Activated B cell treated with CpG ODN at 0.5 μM for 24 hours (primary cell): Measurements from ENCODE around the gene ADAT1. TPM values are rescaled to one million over a fixed set of nuclear protein-coding genes. Genes with fewer than 3 reads are reported as not detected.

ENCODE experiments used
- ATAC-seq: fragments of 200-7000 bp; cut with Tn5 transposase; one replicate; pipeline ENCODE4 v1.10.0; 2021; ENCODE audit warnings: low read depth, mild to moderate bottlenecking, moderate library complexity
- CTCF ChIA-PET: fragments of 350-600 bp; sonication (Branson Sonifier 250); formaldehyde crosslinking; loops from one replicate; lab custom pipeline; 2021; ENCODE audit warnings: antibody characterized with exemption; lab: Charles Lee
- POLR2A ChIA-PET: fragments of 350-600 bp; sonication (Branson Sonifier 250); formaldehyde crosslinking; loops from one replicate; lab custom pipeline; 2021; ENCODE audit warnings: antibody characterized with exemption; lab: Charles Lee
- DNase-seq: peaks from one replicate; pipeline ENCODE4 v3.0.0; 2022
- H3K27ac Mint-ChIP-seq: one replicate; pipeline ENCODE4 v1.8.0; 2020; ENCODE audit warnings: mixed read lengths
- H3K27me3 Mint-ChIP-seq: one replicate; pipeline ENCODE4 v1.8.0; 2021; ENCODE audit warnings: mixed read lengths
- H3K36me3 Mint-ChIP-seq: one replicate; pipeline ENCODE4 v1.8.0; 2021; ENCODE audit warnings: low read depth, mixed read lengths
- H3K4me1 Mint-ChIP-seq: one replicate; pipeline ENCODE4 v1.8.0; 2021; ENCODE audit warnings: mixed read lengths
- H3K4me3 Mint-ChIP-seq: one replicate; pipeline ENCODE4 v1.8.0; 2020; ENCODE audit warnings: mild to moderate bottlenecking, mixed read lengths
- H3K9me3 Mint-ChIP-seq: one replicate; pipeline ENCODE4 v1.8.0; 2020; ENCODE audit warnings: mixed read lengths
- intact Hi-C: fragments of 100-400 bp; cut with micrococcal nuclease; formaldehyde crosslinking; loops from one replicate; pipeline ENCODE4 v1.15.1; 2024
- total RNA-seq: library from RNA; stranded (reverse); gene quantifications from 2 replicates; pipeline ENCODE4 v1.2.3, GENCODE V29; 2022
- TF ChIP-seq, protein P1 (sequence below): fragments of 200-600 bp; IDR thresholded peaks from one replicate; pipeline ENCODE4 v1.8.0; 2022; ENCODE audit warnings: antibody characterized with exemption, mild to moderate bottlenecking

The ADAT1 gene
- total RNA-seq, 1 donor from 2014 or later = 57.2 TPM

DNA sequence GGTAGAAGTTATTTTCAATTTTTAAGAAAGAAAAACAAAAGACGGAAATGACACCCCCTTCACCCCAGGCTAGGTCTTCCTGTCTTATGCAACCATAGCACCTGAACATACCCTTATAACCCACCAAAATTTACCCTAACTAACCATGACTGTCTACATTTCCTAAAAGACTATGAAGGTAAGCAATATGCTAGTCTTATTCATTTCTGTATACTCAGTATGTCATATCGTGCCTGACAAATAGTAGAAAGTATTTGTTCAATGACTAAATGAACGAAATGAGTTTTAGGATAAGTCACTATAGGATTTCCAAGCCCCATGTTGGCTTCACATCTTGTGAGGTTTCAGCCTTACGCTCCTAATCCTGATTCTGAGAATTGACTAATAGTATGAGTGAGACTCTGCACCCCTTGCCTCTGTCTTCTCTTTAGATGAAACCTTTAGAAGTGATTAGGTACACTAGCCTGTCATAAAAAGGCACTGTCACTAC lies 6.5 kb downstream of the ADAT1 start:
- H3K4me3 Mint-ChIP-seq = no peak overlapping the region
- peaks cover 8% of the 10 kb centered on the region for H3K4me1 Mint-ChIP-seq
- DNase-seq (no peak), ATAC-seq (no peak)
- intact Hi-C loops = no loop called here
- no peaks in the 10 kb centered on the region for H3K9me3 Mint-ChIP-seq
- H3K36me3 Mint-ChIP-seq = peaks cover 73% of the 10 kb centered on the region
- CTCF ChIA-PET = no interaction called here
- no peaks in the 10 kb centered on the region for H3K27me3 Mint-ChIP-seq
- H3K27ac Mint-ChIP-seq = no peak overlapping the region
- TF ChIP-seq, protein P1, sequence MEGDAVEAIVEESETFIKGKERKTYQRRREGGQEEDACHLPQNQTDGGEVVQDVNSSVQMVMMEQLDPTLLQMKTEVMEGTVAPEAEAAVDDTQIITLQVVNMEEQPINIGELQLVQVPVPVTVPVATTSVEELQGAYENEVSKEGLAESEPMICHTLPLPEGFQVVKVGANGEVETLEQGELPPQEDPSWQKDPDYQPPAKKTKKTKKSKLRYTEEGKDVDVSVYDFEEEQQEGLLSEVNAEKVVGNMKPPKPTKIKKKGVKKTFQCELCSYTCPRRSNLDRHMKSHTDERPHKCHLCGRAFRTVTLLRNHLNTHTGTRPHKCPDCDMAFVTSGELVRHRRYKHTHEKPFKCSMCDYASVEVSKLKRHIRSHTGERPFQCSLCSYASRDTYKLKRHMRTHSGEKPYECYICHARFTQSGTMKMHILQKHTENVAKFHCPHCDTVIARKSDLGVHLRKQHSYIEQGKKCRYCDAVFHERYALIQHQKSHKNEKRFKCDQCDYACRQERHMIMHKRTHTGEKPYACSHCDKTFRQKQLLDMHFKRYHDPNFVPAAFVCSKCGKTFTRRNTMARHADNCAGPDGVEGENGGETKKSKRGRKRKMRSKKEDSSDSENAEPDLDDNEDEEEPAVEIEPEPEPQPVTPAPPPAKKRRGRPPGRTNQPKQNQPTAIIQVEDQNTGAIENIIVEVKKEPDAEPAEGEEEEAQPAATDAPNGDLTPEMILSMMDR = no peak
- POLR2A ChIA-PET = no interaction called here

DNA sequence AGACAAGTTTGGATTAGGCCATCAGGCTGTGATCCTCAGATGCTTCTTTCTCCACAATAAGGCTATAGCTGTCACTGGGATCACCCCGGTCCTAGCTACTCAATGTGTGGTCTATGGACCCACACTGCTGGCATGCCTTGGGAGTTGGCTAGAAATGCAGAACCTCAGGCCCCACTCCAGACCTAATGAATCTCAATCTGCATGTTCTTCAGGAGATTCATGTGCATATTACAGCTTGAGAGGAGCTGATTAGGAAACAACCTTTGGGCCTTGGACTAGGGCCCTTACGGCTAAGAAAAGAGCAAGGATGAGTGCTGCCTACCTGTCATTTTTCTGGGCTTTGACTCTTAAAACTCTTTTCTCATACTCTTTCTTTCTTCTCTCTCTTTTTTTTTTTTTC lies 7.5 kb downstream of the ADAT1 start:
- Mint-ChIP-seq H3K4me3 (no peak overlapping the region), H3K9me3 (no peaks in the 10 kb centered on the region), H3K27me3 (no peaks in the 10 kb centered on the region), H3K27ac (no peak overlapping the region), H3K4me1 (peaks cover 4% of the 10 kb centered on the region), H3K36me3 (peaks cover 73% of the 10 kb centered on the region)
- TF ChIP-seq, protein P1 = no peak
- ChIA-PET CTCF (no interaction called here), POLR2A (no interaction called here)
- ATAC-seq (no peak), DNase-seq (no peak)
- intact Hi-C loops = no loop called here

DNA sequence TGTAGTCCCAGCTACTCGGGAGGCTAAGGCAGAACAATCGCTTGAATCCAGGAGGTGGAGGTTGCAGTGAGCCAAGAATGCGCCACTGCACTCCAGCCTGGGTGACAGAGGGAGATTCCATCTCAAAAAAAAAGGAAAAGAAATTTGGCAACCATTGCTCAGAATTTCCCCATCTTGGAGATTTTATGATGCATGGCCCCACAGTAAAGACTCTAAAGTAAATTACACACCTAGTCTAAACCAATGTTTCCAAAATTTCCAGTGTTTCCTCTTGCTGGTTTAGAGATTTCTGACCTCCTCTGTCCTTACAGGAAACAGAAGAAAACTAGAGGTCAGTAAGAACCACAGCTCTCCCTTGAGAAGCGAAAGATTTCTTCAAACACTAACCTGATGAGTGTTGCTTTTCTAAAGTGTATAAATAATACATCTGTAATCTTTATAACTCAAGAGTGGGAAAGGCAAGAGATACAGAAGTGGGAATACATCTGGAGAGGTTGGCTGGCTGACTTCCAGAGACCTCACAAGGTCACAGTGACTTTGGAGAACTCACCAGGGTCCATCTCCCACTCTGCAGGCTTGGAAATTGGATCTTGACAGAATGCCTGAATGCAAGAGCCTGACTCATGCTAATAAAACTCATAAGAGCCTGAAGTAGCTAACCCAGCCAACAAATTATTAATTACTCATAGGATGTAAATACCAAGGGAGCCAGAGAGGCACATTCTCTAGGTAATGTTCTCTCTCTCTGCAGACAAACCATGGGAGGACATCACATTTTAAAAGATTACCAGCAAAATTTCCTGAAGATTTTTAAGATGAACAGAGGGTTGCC lies 8.8 kb downstream of the ADAT1 start:
- ChIA-PET CTCF (no interaction called here), POLR2A (no interaction called here)
- TF ChIP-seq, protein P1 = no peak
- no peak overlapping the region for H3K4me3 Mint-ChIP-seq
- no peaks in the 10 kb centered on the region for H3K9me3 Mint-ChIP-seq
- DNase-seq = no peak
- H3K4me1 Mint-ChIP-seq = no peaks in the 10 kb centered on the region
- intact Hi-C loops = no loop called here
- H3K27me3 Mint-ChIP-seq = no peaks in the 10 kb centered on the region
- no peak for ATAC-seq
- peaks cover 70% of the 10 kb centered on the region for H3K36me3 Mint-ChIP-seq
- no peak overlapping the region for H3K27ac Mint-ChIP-seq

DNA sequence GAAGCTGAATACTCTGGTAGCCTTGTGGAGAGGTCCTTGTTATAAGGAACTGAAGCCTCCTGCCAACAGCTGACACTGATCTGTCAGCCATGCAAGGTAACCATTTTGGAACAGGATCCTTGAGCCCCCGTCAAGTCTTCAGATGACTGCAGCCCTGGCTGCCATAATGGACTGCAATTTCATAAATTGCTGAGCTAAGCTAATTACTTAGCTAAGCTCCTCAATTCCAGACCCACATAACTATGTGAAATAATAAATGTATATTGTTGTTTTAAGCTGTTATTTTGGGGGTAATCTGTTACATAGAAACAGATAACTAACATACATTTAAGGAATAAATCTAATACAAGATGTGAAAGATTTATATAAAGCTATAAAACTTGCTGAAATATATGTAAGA lies 16.6 kb downstream of the ADAT1 start:
- peaks cover 7% of the 10 kb centered on the region for H3K9me3 Mint-ChIP-seq
- ChIA-PET CTCF (no interaction called here), POLR2A (interaction anchor here (0.6 kb wide), 1 partner anchor 121 kb away, joined by 4 read pairs; no protein-coding TSS in a partner anchor)
- TF ChIP-seq, protein P1 = no peak
- intact Hi-C loops = no loop called here
- H3K27me3 Mint-ChIP-seq = no peaks in the 10 kb centered on the region
- no peak overlapping the region for H3K27ac Mint-ChIP-seq
- DNase-seq = no peak
- H3K36me3 Mint-ChIP-seq = peaks cover 67% of the 10 kb centered on the region
- no peak overlapping the region for H3K4me3 Mint-ChIP-seq
- no peak for ATAC-seq
- H3K4me1 Mint-ChIP-seq = no peaks in the 10 kb centered on the region

DNA sequence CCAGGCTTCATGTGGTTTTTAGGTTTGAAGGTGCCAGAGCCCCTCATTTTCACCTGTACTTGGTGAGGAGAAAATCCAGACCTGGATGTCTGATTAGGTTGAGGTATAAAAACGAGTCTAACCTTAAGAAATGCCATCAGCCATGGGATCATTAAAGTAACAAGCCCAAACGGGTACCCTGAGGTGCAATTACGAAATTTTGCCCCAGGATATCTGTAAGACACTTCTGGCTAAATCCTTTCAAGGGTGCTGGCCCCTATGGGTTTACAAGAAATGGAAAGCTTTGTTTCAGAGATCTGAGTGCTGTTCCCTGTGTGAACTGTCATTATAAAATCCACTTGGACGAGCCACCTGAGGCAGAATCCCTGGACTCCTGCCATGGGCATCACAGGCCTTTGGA lies 19.8 kb downstream of the ADAT1 start:
- peaks cover 7% of the 10 kb centered on the region for H3K9me3 Mint-ChIP-seq
- H3K36me3 Mint-ChIP-seq = peaks cover 74% of the 10 kb centered on the region
- TF ChIP-seq, protein P1 = no peak
- no peak overlapping the region for H3K27ac Mint-ChIP-seq
- ChIA-PET POLR2A (no interaction called here), CTCF (no interaction called here)
- ATAC-seq = no peak
- no peak overlapping the region for H3K4me3 Mint-ChIP-seq
- no peaks in the 10 kb centered on the region for H3K27me3 Mint-ChIP-seq
- intact Hi-C loops = no loop called here
- no peaks in the 10 kb centered on the region for H3K4me1 Mint-ChIP-seq
- DNase-seq = no peak
